Breast epithelium (tissue), 3 donors: ENCODE data around the gene AGBL1.

Experiments
- POLR2A ChIP-seq: fragments of 450-650 bp; IDR thresholded peaks from one replicate; pipeline ENCODE4 v1.6.1; 2016; ENCODE audit warnings: antibody characterized with exemption, mild to moderate bottlenecking, moderate library complexity
- POLR2AphosphoS5 ChIP-seq, 3 donors: sonication (generic); formaldehyde crosslinking; IDR thresholded peaks; one replicate each; pipeline ENCODE4 v1.6.1; 2017; ENCODE audit warnings: antibody characterized with exemption in 3 of 3
- TF ChIP-seq, protein P1 (sequence below), 3 donors: fragments of 450-650 bp; IDR thresholded peaks; one replicate each; pipeline ENCODE4 v1.5.1; 2016 to 2017; ENCODE audit warnings: antibody characterized with exemption in 3 of 3, mild to moderate bottlenecking in 3 of 3, moderate library complexity in 3 of 3

DNA sequence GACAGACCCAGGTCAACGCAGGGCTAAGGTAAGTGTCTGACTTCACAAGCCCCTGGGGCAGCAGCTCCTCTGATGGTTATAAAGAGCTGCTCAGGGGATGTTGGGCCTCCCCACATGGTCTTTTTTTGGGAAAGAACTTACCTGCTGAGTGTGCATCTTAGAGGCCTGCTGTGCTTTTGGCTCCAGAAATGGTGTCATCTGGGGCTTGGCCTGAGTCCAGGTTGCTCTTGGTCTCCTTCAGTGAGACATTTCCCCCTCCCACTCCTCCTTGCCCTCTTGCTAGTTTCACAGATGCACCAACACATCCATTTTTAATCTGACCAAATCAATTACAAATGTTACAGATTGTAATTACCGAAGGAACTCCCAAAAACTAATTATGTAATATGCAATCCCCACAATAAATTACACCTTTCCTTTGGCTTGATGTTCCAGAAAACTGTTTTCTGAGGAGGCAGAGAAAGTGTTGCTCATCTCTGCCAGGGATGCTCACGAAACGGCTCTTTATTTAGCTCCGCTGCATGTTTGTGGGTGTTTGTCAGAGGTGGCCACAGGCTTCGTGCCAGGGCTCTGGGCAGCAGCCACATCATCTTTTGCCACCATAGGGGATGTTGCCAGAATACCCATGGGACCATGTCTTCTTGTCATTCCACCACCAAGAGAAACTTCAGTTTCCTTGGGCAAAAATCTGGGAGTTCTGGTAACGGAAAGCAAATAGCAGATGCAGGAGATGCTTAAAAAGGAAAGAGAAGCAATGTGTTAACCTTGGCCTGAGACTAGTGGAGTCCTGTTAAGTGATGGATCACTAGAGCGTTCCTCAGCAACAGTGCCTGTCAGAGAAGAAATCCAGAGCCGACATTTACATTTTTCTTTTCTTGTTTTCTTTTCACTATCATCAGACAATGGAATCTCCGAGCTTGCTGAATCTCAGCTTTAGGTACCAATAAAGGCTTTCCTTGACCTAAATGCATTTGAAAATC, 799.9 kb downstream of the AGBL1 start:
- TF ChIP-seq, protein P1, sequence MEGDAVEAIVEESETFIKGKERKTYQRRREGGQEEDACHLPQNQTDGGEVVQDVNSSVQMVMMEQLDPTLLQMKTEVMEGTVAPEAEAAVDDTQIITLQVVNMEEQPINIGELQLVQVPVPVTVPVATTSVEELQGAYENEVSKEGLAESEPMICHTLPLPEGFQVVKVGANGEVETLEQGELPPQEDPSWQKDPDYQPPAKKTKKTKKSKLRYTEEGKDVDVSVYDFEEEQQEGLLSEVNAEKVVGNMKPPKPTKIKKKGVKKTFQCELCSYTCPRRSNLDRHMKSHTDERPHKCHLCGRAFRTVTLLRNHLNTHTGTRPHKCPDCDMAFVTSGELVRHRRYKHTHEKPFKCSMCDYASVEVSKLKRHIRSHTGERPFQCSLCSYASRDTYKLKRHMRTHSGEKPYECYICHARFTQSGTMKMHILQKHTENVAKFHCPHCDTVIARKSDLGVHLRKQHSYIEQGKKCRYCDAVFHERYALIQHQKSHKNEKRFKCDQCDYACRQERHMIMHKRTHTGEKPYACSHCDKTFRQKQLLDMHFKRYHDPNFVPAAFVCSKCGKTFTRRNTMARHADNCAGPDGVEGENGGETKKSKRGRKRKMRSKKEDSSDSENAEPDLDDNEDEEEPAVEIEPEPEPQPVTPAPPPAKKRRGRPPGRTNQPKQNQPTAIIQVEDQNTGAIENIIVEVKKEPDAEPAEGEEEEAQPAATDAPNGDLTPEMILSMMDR (IDR thresholded peaks at IDR 0.05): no peak
- no peak for TF ChIP-seq POLR2AphosphoS5 (IDR thresholded peaks at IDR 0.05)
- TF ChIP-seq POLR2A: no peak
